Lung microvascular endothelial cell (primary cell): ENCODE results near the gene PLCH1. TPM values are rescaled to one million over a fixed set of nuclear protein-coding genes. Genes with fewer than 3 reads are reported as not detected.

Experiments
- DNase-seq, 2 donors: peaks; one replicate each; pipeline versions ENCODE4 v3.0.0 to v3.0.0-alpha.2; 2010; ENCODE audit warnings: low read depth in 2 of 2
- total RNA-seq: library from RNA; depleted of rRNA; stranded (reverse); fragments of >200 nt; gene quantifications from 2 replicates; pipeline ENCODE4 v1.2.1, GENCODE V29; 2014

Gene PLCH1
- total RNA-seq = not detected in 2 replicates

- DNase-seq = peak; percentile 52 to 57
Observed at GRCh38 chr3:155744626-155745324, at the start of gene PLCH1. TSS of gene PLCH1 (minus strand) at chr3:155745071. CDS start at chr3:155704224, 40,847 bp downstream.

GRCh38 chr3:155792532-155792931 lies 47.7 kb upstream of the PLCH1 start:
- no peak for DNase-seq

- DNase-seq = no peak
Observed at GRCh38 chr3:155791190-155791589, 46.3 kb upstream of the PLCH1 start.

GRCh38 chr3:155790272-155790925 lies 45.5 kb upstream of the PLCH1 start:
- DNase-seq = no peak

- DNase-seq = peak in 1 of 2 donors; percentile 5
Observed at GRCh38 chr3:155785662-155786295, 40.9 kb upstream of the PLCH1 start.

- DNase-seq = no peak
Observed at GRCh38 chr3:155782390-155782953, 37.6 kb upstream of the PLCH1 start.

- DNase-seq = no peak
Observed at GRCh38 chr3:155780291-155780690, 35.4 kb upstream of the PLCH1 start.

- no peak for DNase-seq
Observed at GRCh38 chr3:155778462-155778861, 33.6 kb upstream of the PLCH1 start.

GRCh38 chr3:155772801-155773200 lies 27.9 kb upstream of the PLCH1 start:
- no peak for DNase-seq

GRCh38 chr3:155771126-155771525 lies 26.3 kb upstream of the PLCH1 start:
- no peak for DNase-seq

GRCh38 chr3:155766206-155766605 lies 21.3 kb upstream of the PLCH1 start:
- DNase-seq = no peak

GRCh38 chr3:155763870-155764463 lies 19.1 kb upstream of the PLCH1 start:
- no peak for DNase-seq

GRCh38 chr3:155760653-155761052 lies 15.8 kb upstream of the PLCH1 start:
- DNase-seq = no peak

- no peak for DNase-seq
Observed at GRCh38 chr3:155757577-155757976, 12.7 kb upstream of the PLCH1 start.

GRCh38 chr3:155753038-155753639 lies 8.3 kb upstream of the PLCH1 start:
- DNase-seq = peak; percentile 56 to 68

GRCh38 chr3:155748611-155749365 lies 3.9 kb upstream of the PLCH1 start:
- no peak for DNase-seq

GRCh38 chr3:155747946-155748290 lies 3.0 kb upstream of the PLCH1 start:
- DNase-seq = no peak

GRCh38 chr3:155747286-155747945 lies 2.5 kb upstream of the PLCH1 start:
- DNase-seq = no peak

- DNase-seq = no peak
Observed at GRCh38 chr3:155746703-155747102, 1.8 kb upstream of the PLCH1 start.

GRCh38 chr3:155745795-155746550 lies 1.1 kb upstream of the PLCH1 start:
- DNase-seq = peak; percentile 11 to 21
